Measurements from ENCODE around the gene NUBP2. TPM values are rescaled to one million over a fixed set of nuclear protein-coding genes. Genes with fewer than 3 reads are reported as not detected.

Gene NUBP2
- total RNA-seq, 1 experiment from 2014 or later: 91.8 TPM

DNA sequence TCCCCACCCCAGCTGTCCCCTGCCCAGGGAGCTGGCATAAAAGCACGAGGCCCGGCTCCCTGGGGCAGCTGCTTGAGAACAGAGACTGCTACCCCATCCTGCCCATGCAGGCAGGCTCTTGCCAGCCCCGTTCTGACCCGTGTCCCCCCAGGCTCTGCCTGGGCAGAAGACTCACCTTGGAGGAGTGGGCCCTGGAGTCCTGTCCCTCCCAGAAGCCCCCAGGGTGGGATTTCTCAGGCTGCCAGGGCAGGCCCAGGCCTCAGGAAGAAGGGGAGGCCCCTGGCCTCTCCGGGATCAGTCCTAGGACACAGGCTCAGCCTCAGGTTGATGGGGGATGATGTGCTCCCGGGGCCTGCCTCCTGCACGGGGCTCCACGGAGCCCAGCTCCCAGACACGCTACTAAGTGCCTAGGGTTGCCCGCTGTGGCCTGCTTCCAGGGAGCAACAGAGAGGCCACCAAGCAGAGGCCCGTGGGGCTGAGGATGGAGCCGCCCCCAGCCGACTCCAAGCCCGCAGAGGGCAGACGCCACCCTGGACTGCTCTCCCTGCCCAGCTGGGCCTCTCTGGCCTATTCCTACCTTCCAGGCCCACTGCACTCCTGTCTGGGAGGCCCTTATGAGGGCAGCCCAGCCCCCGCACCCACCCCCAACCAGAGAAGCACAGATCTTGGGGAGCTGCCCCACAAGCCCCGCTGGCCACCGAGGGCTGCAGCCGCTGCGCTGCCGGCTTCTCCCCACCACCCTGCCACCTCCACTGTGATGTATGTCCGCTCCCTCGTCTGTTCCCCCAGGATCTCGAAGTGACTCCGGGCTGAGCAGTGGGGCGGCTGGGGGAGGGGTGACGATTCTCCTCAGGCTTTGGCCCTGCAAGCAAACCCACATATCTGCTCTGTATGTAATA is 13.1 kb upstream of the NUBP2 start:
- Mint-ChIP-seq H3K4me3 (ENCODE audit: low read depth, unreplicated experiment) (peak overlapping the region; percentile 76), H3K4me1 (ENCODE audit: low read depth, unreplicated experiment) (peaks cover 8% of the 10 kb centered on the region), H3K27me3 (ENCODE audit: unreplicated experiment) (no peaks in the 10 kb centered on the region), H3K36me3 (ENCODE audit: insufficient read depth, unreplicated experiment) (peaks cover 81% of the 10 kb centered on the region), H3K27ac (ENCODE audit: unreplicated experiment) (peak overlapping the region; percentile 56), H3K9me3 (ENCODE audit: low read depth, unreplicated experiment) (no peaks in the 10 kb centered on the region)
- TSS peak; percentile 16 for BruUV-seq (replicated peaks)
- CTCF ChIA-PET: interaction anchor here (0.5 kb wide), 1 partner anchor 439 kb away, joined by 3 read pairs; no protein-coding TSS in a partner anchor
- no peak for DNase-seq
- TF ChIP-seq CTCF (IDR thresholded peaks at IDR 0.05; ENCODE audit: unreplicated experiment): no peak
- intact Hi-C loops (cut with micrococcal nuclease; ENCODE audit: unreplicated experiment): no loop called here

DNA sequence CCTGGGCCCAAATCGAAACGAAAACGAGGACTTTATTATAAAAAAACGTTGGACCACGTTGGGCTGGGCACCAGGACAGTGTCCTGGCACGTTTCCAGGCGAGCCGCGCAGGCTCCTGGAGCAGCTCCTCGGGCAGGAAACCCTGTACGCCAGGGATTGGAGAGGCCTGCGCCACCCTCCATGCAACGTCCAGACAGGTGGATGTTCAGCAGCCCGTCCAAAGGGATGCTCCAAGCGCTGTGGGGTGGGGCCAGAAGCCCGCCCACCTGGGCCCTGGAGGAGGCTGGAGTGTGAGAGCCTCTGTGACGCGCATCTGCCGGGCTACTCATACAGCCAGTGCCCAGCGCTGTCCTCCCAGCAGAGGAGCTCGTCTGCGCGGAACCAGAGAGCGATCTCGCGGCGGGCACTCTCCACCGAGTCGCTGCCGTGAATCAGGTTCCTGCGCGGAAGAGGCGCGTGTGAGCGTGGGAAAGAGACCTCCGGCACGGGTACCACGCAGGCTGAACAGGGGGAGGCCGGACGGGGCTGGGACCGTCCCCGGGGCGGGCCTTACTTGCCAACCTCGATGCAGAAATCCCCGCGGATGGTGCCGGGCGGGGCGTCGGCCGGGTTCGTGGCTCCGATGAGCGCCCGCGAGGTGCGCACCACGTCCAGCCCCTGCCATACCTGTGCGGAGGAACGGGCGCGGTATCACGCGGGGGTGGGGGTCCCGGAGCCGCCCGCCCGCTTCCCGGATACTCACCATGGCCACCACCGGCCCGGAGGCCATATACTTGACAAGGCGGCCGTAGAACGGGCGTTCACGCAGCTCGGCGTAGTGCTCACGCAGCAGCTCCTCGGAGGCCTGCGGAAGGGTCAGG is 12.2 kb upstream of the NUBP2 start:
- CTCF ChIA-PET: interaction anchor here (0.6 kb wide), 1 partner anchor 93 kb away, joined by 3 read pairs; the partner anchor contains the start of gene JPT2
- H3K4me1 Mint-ChIP-seq (ENCODE audit: low read depth, unreplicated experiment): peaks cover 8% of the 10 kb centered on the region
- TF ChIP-seq CTCF (IDR thresholded peaks at IDR 0.05; ENCODE audit: unreplicated experiment): no peak
- peaks cover 85% of the 10 kb centered on the region for H3K36me3 Mint-ChIP-seq (ENCODE audit: insufficient read depth, unreplicated experiment)
- peak overlapping the region; percentile 76 for H3K4me3 Mint-ChIP-seq (ENCODE audit: low read depth, unreplicated experiment)
- DNase-seq: peak; percentile 48
- H3K27ac Mint-ChIP-seq (ENCODE audit: unreplicated experiment): peak overlapping the region; percentile 56
- H3K9me3 Mint-ChIP-seq (ENCODE audit: low read depth, unreplicated experiment): no peaks in the 10 kb centered on the region
- intact Hi-C loops (cut with micrococcal nuclease; ENCODE audit: unreplicated experiment): no loop called here
- H3K27me3 Mint-ChIP-seq (ENCODE audit: unreplicated experiment): no peaks in the 10 kb centered on the region
- TSS peak; percentile 34 for BruUV-seq (replicated peaks)

GRCh38 chr16:1771188-1771863 is 11.4 kb upstream of the NUBP2 start, which contains the start of gene NME3:
Gene NME3, minus strand, starts transcription at chr16:1771543. Its CDS starts 9 bp downstream, at chr16:1771534.
- DNase-seq: peak; percentile 90
- intact Hi-C loops (cut with micrococcal nuclease; ENCODE audit: unreplicated experiment): no loop called here
- H3K27ac Mint-ChIP-seq (ENCODE audit: unreplicated experiment): peak within 1 kb of the TSS; percentile 56
- H3K27me3 Mint-ChIP-seq (ENCODE audit: unreplicated experiment): no peaks in the 10 kb centered on the region
- peaks cover 8% of the 10 kb centered on the region for H3K4me1 Mint-ChIP-seq (ENCODE audit: low read depth, unreplicated experiment)
- no TSS peak for BruUV-seq (replicated peaks)
- H3K9me3 Mint-ChIP-seq (ENCODE audit: low read depth, unreplicated experiment): no peaks in the 10 kb centered on the region
- peak within 1 kb of the TSS; percentile 76 for H3K4me3 Mint-ChIP-seq (ENCODE audit: low read depth, unreplicated experiment)
- peaks cover 92% of the 10 kb centered on the region for H3K36me3 Mint-ChIP-seq (ENCODE audit: insufficient read depth, unreplicated experiment)
- CTCF ChIA-PET: interaction anchor here (0.6 kb wide), 1 partner anchor 93 kb away, joined by 3 read pairs; the partner anchor contains the start of gene JPT2
- TF ChIP-seq CTCF (IDR thresholded peaks at IDR 0.05; ENCODE audit: unreplicated experiment): no peak

DNA sequence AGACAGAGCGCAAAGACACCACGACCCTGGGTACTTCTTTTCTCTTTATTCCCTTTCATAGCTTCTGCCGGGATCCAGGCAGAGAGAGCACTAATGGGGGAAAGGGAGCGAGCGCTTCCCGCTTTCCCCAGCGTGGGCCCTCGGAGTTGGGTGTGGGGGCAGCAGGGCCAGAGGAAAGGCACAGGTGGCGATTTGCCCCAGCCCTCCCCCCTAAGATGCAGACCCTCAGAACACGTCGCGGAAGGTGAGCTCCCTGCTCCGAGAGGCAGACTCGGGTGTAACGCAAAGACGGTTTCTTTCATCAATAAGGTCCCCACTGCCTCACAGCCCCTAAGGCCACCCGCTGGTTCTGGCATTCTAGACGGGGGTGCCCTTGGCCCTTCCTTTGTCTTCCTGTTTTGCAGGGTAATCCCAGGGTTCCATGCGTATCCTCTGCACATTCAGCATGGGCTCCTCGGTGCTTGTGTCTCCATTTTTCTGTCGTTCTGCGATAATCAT is 10.8 kb upstream of the NUBP2 start:
- peak overlapping the region; percentile 76 for H3K4me3 Mint-ChIP-seq (ENCODE audit: low read depth, unreplicated experiment)
- intact Hi-C loops (cut with micrococcal nuclease; ENCODE audit: unreplicated experiment): no loop called here
- no peaks in the 10 kb centered on the region for H3K27me3 Mint-ChIP-seq (ENCODE audit: unreplicated experiment)
- no peaks in the 10 kb centered on the region for H3K9me3 Mint-ChIP-seq (ENCODE audit: low read depth, unreplicated experiment)
- TSS peak; percentile 87 for BruUV-seq (replicated peaks)
- CTCF ChIA-PET: no interaction called here
- TF ChIP-seq CTCF (IDR thresholded peaks at IDR 0.05; ENCODE audit: unreplicated experiment): no peak
- no peak for DNase-seq
- H3K36me3 Mint-ChIP-seq (ENCODE audit: insufficient read depth, unreplicated experiment): peaks cover 97% of the 10 kb centered on the region
- peak overlapping the region; percentile 24 for H3K27ac Mint-ChIP-seq (ENCODE audit: unreplicated experiment)
- peaks cover 8% of the 10 kb centered on the region for H3K4me1 Mint-ChIP-seq (ENCODE audit: low read depth, unreplicated experiment)

All from Calu3 (cell line).